OCI-LY7 (cell line): Measurements from ENCODE around the gene SNRK.

Experiments
- CTCF ChIP-seq: fragments of 200-600 bp; sonication (generic); conservative IDR thresholded peaks from 2 replicates; pipeline ENCODE4 v1.5.1; 2014; ENCODE audit warnings: mild to moderate bottlenecking, antibody characterized with exemption, low read length, moderate library complexity, mixed read lengths
- EZH2phosphoT487 ChIP-seq: fragments of 200-600 bp; sonication (generic); IDR thresholded peaks from 2 replicates; pipeline ENCODE4 v1.6.1; 2018; ENCODE audit warnings: low read depth, borderline replicate concordance, mild to moderate bottlenecking, mixed run types, antibody characterized with exemption, low read length, moderate library complexity, mixed read lengths

- TF ChIP-seq CTCF, result no peak
- no peak for TF ChIP-seq EZH2phosphoT487
Measured at GRCh38 chr3:43372007-43372740, 85.8 kb downstream of the SNRK start.
